Progenitor cell of endocrine pancreas (in vitro differentiated cells): ENCODE measurements around the gene GRID2IP. TPM values are rescaled to one million over a fixed set of nuclear protein-coding genes. Genes with fewer than 3 reads are reported as not detected.
"Not testable (repeated sequence)": the region's sequence is repeated elsewhere in the genome, so short reads cannot be mapped to it uniquely, and the experiment has no call there.

Source experiments
- DNase-seq: peaks from one replicate; pipeline ENCODE4 v3.0.0; 2021; ENCODE audit warnings: low spot score; ENCODE audit not compliant: unreplicated experiment
- H3K27ac Mint-ChIP-seq: 2 replicates; pipeline ENCODE4 v1.8.0; 2021; ENCODE audit warnings: mild to moderate bottlenecking, moderate library complexity, mixed read lengths
- H3K27me3 Mint-ChIP-seq: 2 replicates; pipeline ENCODE4 v1.8.0; 2021; ENCODE audit warnings: mixed read lengths
- H3K36me3 Mint-ChIP-seq: 2 replicates; pipeline ENCODE4 v1.8.0; 2022; ENCODE audit warnings: mixed read lengths; ENCODE audit not compliant: insufficient read depth
- H3K4me1 Mint-ChIP-seq: 2 replicates; pipeline ENCODE4 v1.8.0; 2021; ENCODE audit warnings: low read depth, mixed read lengths
- H3K4me3 Mint-ChIP-seq: 2 replicates; pipeline ENCODE4 v1.8.0; 2021; ENCODE audit warnings: low read depth, mild to moderate bottlenecking, moderate library complexity, mixed read lengths
- H3K9me3 Mint-ChIP-seq: 2 replicates; pipeline ENCODE4 v1.8.0; 2021; ENCODE audit warnings: low read depth, mixed read lengths
- total RNA-seq: library from RNA; stranded (reverse); gene quantifications from 2 replicates; pipeline ENCODE4 v1.2.1, GENCODE V29; 2021
- TF ChIP-seq, protein P1 (sequence below): fragments of 200-600 bp; sonication (generic); IDR thresholded peaks from one replicate; pipeline ENCODE4 v1.5.0; 2021; ENCODE audit warnings: antibody characterized with exemption, mild to moderate bottlenecking; ENCODE audit not compliant: unreplicated experiment

Gene GRID2IP
- total RNA-seq, 1 donor from 2014 or later, result 2.5 TPM

DNA sequence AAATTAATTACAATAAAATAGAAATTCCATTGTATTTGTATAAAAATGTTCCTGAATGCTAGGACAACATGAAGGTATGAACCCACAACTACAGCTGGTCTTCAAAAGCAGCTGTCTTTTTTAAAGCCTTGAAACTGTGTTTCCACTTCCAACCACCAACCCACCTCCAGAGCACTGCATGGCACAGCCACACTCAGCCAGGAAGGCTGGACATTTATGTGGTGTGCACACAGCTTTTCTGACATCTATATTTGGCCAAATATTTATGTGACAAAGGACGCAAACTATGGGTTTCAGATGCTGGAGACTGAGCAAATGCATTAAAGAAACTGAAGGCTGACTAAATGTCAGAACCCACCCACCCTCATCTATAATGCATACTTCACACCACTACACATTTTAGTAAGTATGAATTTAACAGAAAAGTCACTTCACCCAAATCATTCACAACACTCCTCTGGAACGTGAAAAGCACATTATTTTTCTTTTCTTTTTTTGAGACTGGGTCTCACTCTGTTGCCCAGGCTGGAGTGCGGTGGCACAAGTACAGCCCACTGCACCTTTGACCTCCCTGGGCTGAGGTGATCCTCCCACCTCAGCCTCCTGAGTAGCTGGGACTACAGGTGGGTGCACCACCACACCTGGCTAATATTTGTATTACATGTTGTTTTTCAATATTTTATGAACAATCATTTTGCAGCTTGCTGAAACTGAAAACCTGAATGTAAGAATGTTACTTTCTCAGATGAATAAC, 75.7 kb downstream of the GRID2IP start:
- no peaks in the 10 kb centered on the region for H3K27me3 Mint-ChIP-seq
- peaks cover 1% of the 10 kb centered on the region for H3K4me1 Mint-ChIP-seq
- H3K4me3 Mint-ChIP-seq, result no peak overlapping the region
- H3K27ac Mint-ChIP-seq, result peak overlapping the region; percentile 56
- DNase-seq, result no peak
- peaks cover 8% of the 10 kb centered on the region for H3K36me3 Mint-ChIP-seq
- TF ChIP-seq, protein P1, sequence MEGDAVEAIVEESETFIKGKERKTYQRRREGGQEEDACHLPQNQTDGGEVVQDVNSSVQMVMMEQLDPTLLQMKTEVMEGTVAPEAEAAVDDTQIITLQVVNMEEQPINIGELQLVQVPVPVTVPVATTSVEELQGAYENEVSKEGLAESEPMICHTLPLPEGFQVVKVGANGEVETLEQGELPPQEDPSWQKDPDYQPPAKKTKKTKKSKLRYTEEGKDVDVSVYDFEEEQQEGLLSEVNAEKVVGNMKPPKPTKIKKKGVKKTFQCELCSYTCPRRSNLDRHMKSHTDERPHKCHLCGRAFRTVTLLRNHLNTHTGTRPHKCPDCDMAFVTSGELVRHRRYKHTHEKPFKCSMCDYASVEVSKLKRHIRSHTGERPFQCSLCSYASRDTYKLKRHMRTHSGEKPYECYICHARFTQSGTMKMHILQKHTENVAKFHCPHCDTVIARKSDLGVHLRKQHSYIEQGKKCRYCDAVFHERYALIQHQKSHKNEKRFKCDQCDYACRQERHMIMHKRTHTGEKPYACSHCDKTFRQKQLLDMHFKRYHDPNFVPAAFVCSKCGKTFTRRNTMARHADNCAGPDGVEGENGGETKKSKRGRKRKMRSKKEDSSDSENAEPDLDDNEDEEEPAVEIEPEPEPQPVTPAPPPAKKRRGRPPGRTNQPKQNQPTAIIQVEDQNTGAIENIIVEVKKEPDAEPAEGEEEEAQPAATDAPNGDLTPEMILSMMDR, result no peak
- H3K9me3 Mint-ChIP-seq, result no peaks in the 10 kb centered on the region

DNA sequence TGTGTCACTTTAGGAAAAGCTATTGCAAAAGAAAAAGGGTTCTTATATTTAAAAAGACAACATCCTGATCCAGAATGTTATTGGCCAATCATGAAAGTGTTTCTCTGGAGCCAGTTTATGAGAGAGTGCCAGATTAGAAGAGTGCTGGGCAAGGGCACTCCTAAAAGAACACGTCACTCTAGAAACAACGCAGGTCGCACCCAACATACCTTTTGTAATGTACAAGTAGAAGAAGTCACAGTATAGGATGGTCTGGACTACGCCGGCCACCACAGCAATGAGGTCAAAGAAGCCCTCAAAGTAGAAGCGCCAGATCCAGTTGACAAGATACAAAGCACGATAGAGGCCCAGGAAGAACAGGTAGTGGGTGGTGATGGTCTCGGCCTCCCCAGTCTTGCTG, 85.4 kb downstream of the GRID2IP start:
- Mint-ChIP-seq H3K4me1 (no peaks in the 10 kb centered on the region), H3K4me3 (no peak overlapping the region), H3K27ac (no peak overlapping the region), H3K27me3 (no peaks in the 10 kb centered on the region), H3K9me3 (peaks cover 13% of the 10 kb centered on the region), H3K36me3 (peaks cover 56% of the 10 kb centered on the region)
- TF ChIP-seq, protein P1, result no peak
- DNase-seq, result no peak

DNA sequence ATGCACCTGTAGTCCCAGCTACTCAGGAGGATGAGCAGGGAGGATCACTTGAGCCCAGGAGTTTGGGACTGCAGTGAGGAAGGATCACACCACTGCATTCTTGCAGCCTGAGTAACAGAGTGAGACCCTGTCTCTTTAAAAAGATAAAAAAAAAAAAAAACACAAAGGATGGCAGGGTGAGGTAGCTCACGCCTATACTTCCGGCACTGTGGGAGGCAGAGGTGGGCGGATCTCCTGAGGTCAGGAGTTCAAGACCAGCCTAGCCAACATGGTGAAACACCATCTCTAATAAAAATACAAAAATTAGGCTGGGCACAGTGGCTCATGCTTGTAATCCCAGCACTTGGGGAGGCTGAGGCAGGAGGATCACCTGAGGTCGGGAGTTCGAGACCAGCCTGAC, 87.7 kb downstream of the GRID2IP start:
- H3K4me3 Mint-ChIP-seq, H3K27me3 Mint-ChIP-seq, H3K4me1 Mint-ChIP-seq, DNase-seq, H3K27ac Mint-ChIP-seq: not testable (repeated sequence)
- Mint-ChIP-seq H3K36me3 (peaks cover 42% of the 10 kb centered on the region), H3K9me3 (peaks cover 13% of the 10 kb centered on the region)

DNA sequence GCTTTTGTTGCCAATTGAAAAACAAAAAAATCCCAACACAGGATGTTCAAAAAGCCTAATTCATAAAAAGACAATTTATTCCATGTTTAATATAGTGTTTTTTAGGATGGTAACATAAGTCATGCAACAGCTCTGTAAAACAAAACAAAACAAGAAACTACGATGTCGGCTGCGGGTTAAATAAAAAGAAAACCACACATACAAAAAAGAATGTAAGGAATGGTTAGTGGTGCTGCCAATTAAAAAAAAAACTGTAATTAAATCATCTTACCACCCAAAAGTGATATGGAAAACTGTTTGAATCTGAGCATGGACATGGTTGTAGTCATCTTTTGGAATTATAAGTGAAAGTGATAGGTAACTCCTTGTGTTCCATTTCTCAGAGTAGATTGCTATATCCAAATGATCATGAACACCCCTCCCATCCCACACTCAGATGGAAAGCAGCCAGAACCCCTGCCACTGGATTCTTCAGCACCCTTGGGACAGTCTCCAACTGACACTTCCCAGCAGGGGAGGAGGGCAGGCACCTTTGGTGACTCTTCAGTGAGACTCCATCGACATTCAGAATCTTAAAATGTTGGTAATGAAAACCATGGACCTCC, 89.2 kb downstream of the GRID2IP start:
- peaks cover 28% of the 10 kb centered on the region for H3K36me3 Mint-ChIP-seq
- H3K4me3 Mint-ChIP-seq, result no peak overlapping the region
- TF ChIP-seq, protein P1, result no peak

DNA sequence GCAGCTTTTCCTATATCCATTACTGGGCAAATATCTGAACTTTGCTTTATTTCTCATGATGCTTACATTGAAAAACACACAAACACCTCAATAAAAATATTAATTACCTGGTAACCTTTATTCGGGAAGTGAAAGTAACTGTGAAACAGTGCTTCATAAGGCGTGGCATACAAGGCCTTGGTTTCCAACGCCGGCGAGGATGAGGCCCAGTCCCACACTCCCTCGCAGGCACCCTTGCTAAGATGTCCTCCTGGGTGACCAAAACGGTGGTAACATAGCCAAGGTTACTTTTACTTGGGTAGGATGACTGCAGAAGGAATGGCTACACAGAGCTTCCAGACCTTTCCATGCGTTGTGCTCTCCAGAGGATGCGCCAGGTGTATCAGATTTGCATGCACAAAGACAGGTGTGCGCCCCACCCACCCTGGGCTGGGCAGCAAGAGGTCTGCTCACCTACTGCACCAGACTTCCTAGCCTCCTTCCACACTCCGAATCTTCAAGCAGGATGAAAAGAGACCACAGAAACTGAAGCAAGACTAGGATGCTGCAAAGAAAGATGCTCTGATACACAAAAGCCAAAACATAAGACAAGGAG, 90.2 kb downstream of the GRID2IP start:
- Mint-ChIP-seq H3K4me1 (no peaks in the 10 kb centered on the region), H3K27ac (no peak overlapping the region), H3K36me3 (peaks cover 18% of the 10 kb centered on the region), H3K9me3 (peaks cover 6% of the 10 kb centered on the region), H3K27me3 (no peaks in the 10 kb centered on the region), H3K4me3 (no peak overlapping the region)
- TF ChIP-seq, protein P1, result no peak
- no peak for DNase-seq

More for the DNA sequence above, 89.2 kb downstream of the GRID2IP start:
- Mint-ChIP-seq H3K9me3 (peaks cover 10% of the 10 kb centered on the region), H3K4me1 (no peaks in the 10 kb centered on the region), H3K27me3 (no peaks in the 10 kb centered on the region), H3K27ac (no peak overlapping the region)
- no peak for DNase-seq
